OCI-LY3 (cell line): ENCODE measurements around the gene FGF2.
"Not testable (repeated sequence)": the region's sequence is repeated elsewhere in the genome, so short reads cannot be mapped to it uniquely, and the experiment has no call there.

ENCODE experiments used
- H2AFZ ChIP-seq: fragments of 200-600, 300-600 bp; shearing (Covaris generic); 2 replicates; pipeline ENCODE4 v1.6.0; 2014; ENCODE audit warnings: antibody characterized with exemption, low read depth, low read length
- H3K27ac ChIP-seq: fragments of 200-600, 300-600 bp; sonication (generic); 2 replicates; pipeline ENCODE4 v1.5.1; 2014; ENCODE audit warnings: mild to moderate bottlenecking, low read length, moderate library complexity, mixed read lengths
- H3K27me3 ChIP-seq: fragments of 200-600, 300-600 bp; sonication (generic); 2 replicates; pipeline ENCODE4 v1.6.1; 2014; ENCODE audit warnings: low read depth, low read length, mixed read lengths
- H3K36me3 ChIP-seq: fragments of 200-600, 300-600 bp; sonication (generic); replicated peaks from 2 replicates; pipeline ENCODE3; 2014; ENCODE audit warnings: low read depth, low read length, mixed read lengths
- H3K4me1 ChIP-seq: fragments of 300-600, 200-600 bp; sonication (generic); 2 replicates; pipeline ENCODE4 v1.6.1; 2014; ENCODE audit warnings: low read length, mixed read lengths
- H3K4me2 ChIP-seq: fragments of 200-600, 300-600 bp; sonication (generic); 2 replicates; pipeline ENCODE4 v1.6.1; 2014; ENCODE audit warnings: low read length, mixed read lengths
- H3K4me3 ChIP-seq: fragments of 300-600, 200-600 bp; sonication (generic); 2 replicates; pipeline ENCODE4 v1.5.1; 2014; ENCODE audit warnings: antibody characterized with exemption, mild to moderate bottlenecking, low read length, moderate library complexity
- H3K79me2 ChIP-seq: fragments of 300-600, 200-600 bp; shearing (Covaris generic); 2 replicates; pipeline ENCODE4 v1.6.1; 2014; ENCODE audit warnings: mild to moderate bottlenecking, low read length, mixed read lengths
- H3K9ac ChIP-seq: fragments of 300-600, 200-600 bp; shearing (Covaris generic); 2 replicates; pipeline ENCODE4 v1.6.0; 2014; ENCODE audit warnings: mild to moderate bottlenecking, low read length, moderate library complexity
- H3K9me3 ChIP-seq: fragments of 200-600, 300-600 bp; shearing (Covaris generic); 2 replicates; pipeline ENCODE4 v1.6.1; 2014; ENCODE audit warnings: low read length, mixed read lengths; ENCODE audit not compliant: insufficient read depth
- H4K20me1 ChIP-seq: fragments of 200-600, 300-600 bp; sonication (generic); 2 replicates; pipeline ENCODE4 v1.6.1; 2016; ENCODE audit warnings: low read length, mixed read lengths; ENCODE audit not compliant: insufficient read depth
- EZH2phosphoT487 ChIP-seq: fragments of 200-600 bp; shearing (Covaris generic); IDR thresholded peaks from 2 replicates; pipeline ENCODE4 v1.6.1; 2018; ENCODE audit warnings: antibody characterized with exemption, mixed run types, low read depth
- TF ChIP-seq, protein P1 (sequence below): fragments of 200-600, 300-600 bp; sonication (generic); IDR thresholded peaks from 2 replicates; pipeline ENCODE4 v1.5.1; 2014; ENCODE audit warnings: antibody characterized with exemption, low read length, low read depth

FGF2 gene

DNA sequence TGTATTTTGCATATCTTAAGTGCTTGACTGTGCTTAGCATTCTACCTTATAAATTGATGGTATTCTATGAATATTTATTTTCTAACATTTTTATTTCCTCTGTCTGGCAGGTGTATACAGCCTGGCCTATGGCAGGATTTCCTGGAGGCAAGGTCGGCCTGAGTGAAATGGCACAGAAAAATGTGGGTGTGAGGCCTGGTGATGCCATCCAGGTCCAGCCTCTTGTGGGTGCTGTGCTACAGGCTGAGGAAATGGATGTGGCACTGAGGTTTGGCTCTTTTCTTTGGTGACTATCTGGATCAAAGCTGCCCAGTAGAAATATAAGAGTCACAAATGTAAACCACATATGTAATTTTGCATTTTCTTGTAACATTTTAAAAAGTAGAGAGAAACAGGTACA lies 102.3 kb downstream of the FGF2 start:
- Histone ChIP-seq H3K27me3 (no peaks in the 10 kb centered on the region), H3K9ac (no peak overlapping the region), H3K4me2 (no peak overlapping the region), H4K20me1 (no peaks in the 10 kb centered on the region), H3K4me3 (no peak overlapping the region), H3K36me3 (peaks cover 6% of the 10 kb centered on the region), H2AFZ (no peak overlapping the region), H3K27ac (no peak overlapping the region), H3K4me1 (peaks cover 6% of the 10 kb centered on the region), H3K9me3 (no peaks in the 10 kb centered on the region), H3K79me2 (peaks cover 26% of the 10 kb centered on the region)
- TF ChIP-seq, protein P1, sequence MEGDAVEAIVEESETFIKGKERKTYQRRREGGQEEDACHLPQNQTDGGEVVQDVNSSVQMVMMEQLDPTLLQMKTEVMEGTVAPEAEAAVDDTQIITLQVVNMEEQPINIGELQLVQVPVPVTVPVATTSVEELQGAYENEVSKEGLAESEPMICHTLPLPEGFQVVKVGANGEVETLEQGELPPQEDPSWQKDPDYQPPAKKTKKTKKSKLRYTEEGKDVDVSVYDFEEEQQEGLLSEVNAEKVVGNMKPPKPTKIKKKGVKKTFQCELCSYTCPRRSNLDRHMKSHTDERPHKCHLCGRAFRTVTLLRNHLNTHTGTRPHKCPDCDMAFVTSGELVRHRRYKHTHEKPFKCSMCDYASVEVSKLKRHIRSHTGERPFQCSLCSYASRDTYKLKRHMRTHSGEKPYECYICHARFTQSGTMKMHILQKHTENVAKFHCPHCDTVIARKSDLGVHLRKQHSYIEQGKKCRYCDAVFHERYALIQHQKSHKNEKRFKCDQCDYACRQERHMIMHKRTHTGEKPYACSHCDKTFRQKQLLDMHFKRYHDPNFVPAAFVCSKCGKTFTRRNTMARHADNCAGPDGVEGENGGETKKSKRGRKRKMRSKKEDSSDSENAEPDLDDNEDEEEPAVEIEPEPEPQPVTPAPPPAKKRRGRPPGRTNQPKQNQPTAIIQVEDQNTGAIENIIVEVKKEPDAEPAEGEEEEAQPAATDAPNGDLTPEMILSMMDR: no peak
- no peak for TF ChIP-seq EZH2phosphoT487

DNA sequence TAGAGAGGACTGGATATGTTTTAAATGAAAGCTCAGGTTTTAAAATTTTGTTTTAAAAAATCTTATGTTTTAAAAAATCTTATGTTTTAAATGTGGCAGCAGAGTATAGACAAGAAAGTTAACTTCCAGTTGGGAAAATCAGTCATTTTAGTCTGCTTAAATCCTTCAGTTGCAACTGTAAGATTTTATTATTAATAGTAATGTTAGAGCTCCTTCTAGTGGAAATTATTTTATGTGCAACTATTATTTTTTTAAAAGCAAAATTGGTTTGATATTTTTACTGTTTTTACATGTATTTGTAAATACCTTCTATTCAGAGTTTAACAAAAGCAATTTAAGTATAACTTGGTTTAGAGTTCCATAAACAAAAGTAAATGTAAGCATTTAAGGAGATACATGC lies 104.2 kb downstream of the FGF2 start:
- H3K36me3 ChIP-seq: peaks cover 10% of the 10 kb centered on the region
- H3K9ac ChIP-seq: no peak overlapping the region
- H2AFZ ChIP-seq: no peak overlapping the region
- no peaks in the 10 kb centered on the region for H3K27me3 ChIP-seq
- no peak overlapping the region for H3K4me3 ChIP-seq
- H3K9me3 ChIP-seq: no peaks in the 10 kb centered on the region
- H3K79me2 ChIP-seq: peaks cover 9% of the 10 kb centered on the region
- H3K27ac ChIP-seq: no peak overlapping the region
- no peaks in the 10 kb centered on the region for H3K4me1 ChIP-seq
- H4K20me1 ChIP-seq: no peaks in the 10 kb centered on the region
- H3K4me2 ChIP-seq: no peak overlapping the region
- no peak for TF ChIP-seq EZH2phosphoT487
- TF ChIP-seq, protein P1: peak; percentile 56

DNA sequence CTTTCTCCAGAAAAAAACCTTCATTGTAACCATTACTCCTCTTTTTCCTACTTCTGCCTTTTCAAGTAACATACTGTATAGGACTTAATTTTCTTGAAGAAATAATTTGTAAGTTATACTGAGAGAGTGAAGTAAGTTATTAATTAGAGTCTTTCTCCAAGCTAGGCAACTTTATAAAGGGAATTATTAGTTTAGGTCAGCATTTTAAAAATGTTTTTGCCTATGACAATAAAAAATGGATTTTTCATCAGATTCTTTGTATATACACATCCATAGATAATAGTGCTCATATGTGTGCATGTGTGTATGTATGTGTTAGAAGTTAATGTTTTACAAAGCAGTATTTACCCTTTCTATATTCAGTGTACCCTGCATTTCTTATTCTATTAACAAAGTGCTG lies 106.1 kb downstream of the FGF2 start:
- Histone ChIP-seq H4K20me1 (no peaks in the 10 kb centered on the region), H3K9ac (no peak overlapping the region), H3K27ac (no peak overlapping the region), H3K9me3 (no peaks in the 10 kb centered on the region), H3K4me2 (no peak overlapping the region), H3K4me1 (no peaks in the 10 kb centered on the region), H3K36me3 (peaks cover 16% of the 10 kb centered on the region), H2AFZ (no peak overlapping the region), H3K4me3 (no peak overlapping the region), H3K27me3 (no peaks in the 10 kb centered on the region), H3K79me2 (no peaks in the 10 kb centered on the region)
- TF ChIP-seq EZH2phosphoT487: no peak
- TF ChIP-seq, protein P1: no peak

- H3K4me2 ChIP-seq, H4K20me1 ChIP-seq, H3K27ac ChIP-seq, H3K9me3 ChIP-seq, H3K79me2 ChIP-seq, H3K4me1 ChIP-seq, H2AFZ ChIP-seq, H3K27me3 ChIP-seq, H3K9ac ChIP-seq, H3K4me3 ChIP-seq: not testable (repeated sequence)
- H3K36me3 ChIP-seq: peaks cover 10% of the 10 kb centered on the region
Observed at GRCh38 chr4:122945136-122945535, 118.5 kb downstream of the FGF2 start.

DNA sequence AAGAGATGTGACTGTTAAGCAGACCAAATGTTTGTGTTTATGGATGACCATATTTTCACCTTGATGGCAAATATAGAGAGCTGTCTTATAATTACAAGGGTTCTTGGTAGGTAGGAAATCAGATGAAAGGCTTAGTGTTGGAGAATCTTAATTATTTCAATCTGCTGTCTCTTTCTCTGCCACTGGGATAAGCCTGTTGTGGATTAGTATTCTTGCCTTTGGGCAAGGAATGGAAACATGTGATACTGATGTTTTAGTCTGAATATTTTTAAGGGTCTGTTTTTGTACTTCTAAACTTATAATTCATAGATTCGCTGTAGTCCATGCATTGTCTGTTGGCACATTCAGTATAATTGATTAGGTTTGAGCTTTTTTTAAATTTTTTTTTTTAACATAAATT lies 119.5 kb downstream of the FGF2 start:
- no peak overlapping the region for H2AFZ ChIP-seq
- TF ChIP-seq, protein P1: no peak
- no peak for TF ChIP-seq EZH2phosphoT487
- no peaks in the 10 kb centered on the region for H3K9me3 ChIP-seq
- H3K27ac ChIP-seq: no peak overlapping the region
- no peak overlapping the region for H3K4me3 ChIP-seq
- H3K9ac ChIP-seq: no peak overlapping the region
- H3K36me3 ChIP-seq: peaks cover 16% of the 10 kb centered on the region
- no peaks in the 10 kb centered on the region for H3K27me3 ChIP-seq
- no peak overlapping the region for H3K4me2 ChIP-seq
- H3K79me2 ChIP-seq: no peaks in the 10 kb centered on the region
- no peaks in the 10 kb centered on the region for H4K20me1 ChIP-seq
- no peaks in the 10 kb centered on the region for H3K4me1 ChIP-seq
